Fibroblast of upper back skin (primary cell): ENCODE results near the gene LY9.
A peak's percentile ranks its signal among the peaks of the same experiment; 100 is the strongest.

Experiments used
- DNase-seq: peaks from one replicate; pipeline ENCODE4 v3.0.0-alpha.2; 2013

LY9 gene, protein sequence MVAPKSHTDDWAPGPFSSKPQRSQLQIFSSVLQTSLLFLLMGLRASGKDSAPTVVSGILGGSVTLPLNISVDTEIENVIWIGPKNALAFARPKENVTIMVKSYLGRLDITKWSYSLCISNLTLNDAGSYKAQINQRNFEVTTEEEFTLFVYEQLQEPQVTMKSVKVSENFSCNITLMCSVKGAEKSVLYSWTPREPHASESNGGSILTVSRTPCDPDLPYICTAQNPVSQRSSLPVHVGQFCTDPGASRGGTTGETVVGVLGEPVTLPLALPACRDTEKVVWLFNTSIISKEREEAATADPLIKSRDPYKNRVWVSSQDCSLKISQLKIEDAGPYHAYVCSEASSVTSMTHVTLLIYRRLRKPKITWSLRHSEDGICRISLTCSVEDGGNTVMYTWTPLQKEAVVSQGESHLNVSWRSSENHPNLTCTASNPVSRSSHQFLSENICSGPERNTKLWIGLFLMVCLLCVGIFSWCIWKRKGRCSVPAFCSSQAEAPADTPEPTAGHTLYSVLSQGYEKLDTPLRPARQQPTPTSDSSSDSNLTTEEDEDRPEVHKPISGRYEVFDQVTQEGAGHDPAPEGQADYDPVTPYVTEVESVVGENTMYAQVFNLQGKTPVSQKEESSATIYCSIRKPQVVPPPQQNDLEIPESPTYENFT

GRCh38 chr1:160795951-160796383 is at the start of gene LY9:
TSS of gene LY9 (plus strand) at chr1:160796174. CDS start at chr1:160796188, 14 bp downstream.
- no peak for DNase-seq

DNA sequence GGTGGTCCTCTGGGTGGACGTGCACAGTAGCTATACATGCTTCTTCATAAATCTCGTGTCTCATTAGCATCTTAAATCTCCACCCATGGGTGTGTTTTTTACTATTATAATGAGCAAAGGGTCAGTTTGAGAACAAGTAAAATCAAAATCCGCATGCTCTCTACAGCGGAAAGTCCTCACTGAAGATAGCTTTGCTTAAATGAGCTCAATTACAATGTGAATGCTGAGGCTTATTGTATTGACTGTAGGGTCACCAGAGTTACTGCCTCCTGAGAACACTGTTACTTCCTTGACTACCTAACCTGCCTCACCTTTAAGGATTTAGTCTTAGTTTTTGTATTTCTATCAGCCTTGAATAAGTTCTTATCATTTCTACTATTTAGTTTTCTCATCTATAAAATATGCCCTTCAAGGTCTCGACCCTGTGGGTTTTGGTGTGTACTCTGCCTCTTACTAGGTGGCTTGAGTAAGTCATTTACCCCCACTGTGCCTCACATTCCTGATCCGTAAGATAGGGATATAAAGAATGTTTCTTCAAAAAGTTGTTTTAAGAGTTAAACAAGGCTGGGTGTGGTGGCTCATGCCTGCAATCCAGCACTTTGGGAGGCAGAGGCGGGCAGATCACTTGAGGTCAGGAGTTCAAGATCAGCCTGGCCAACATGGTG is 49.0 kb upstream of the LY9 start:
- DNase-seq, result no peak

DNA sequence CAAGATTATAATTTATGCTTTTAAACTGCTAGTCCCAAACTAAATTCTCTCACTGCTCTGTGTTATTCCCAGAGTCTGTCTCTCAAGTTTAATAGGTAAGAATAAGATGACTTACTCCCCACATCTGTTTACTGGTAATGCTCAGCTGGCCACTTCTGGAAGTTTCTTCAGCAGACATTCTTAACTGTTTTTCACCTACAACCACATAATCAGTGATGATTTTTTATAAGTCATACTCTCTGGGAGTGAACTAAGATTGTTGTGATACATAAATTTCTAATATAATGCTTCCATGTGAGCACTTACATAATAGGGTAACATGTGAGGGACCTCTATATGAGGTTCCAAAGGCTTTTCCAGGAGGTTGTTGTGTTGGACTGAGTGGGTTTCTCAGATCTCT is 48.3 kb upstream of the LY9 start:
- no peak for DNase-seq

DNA sequence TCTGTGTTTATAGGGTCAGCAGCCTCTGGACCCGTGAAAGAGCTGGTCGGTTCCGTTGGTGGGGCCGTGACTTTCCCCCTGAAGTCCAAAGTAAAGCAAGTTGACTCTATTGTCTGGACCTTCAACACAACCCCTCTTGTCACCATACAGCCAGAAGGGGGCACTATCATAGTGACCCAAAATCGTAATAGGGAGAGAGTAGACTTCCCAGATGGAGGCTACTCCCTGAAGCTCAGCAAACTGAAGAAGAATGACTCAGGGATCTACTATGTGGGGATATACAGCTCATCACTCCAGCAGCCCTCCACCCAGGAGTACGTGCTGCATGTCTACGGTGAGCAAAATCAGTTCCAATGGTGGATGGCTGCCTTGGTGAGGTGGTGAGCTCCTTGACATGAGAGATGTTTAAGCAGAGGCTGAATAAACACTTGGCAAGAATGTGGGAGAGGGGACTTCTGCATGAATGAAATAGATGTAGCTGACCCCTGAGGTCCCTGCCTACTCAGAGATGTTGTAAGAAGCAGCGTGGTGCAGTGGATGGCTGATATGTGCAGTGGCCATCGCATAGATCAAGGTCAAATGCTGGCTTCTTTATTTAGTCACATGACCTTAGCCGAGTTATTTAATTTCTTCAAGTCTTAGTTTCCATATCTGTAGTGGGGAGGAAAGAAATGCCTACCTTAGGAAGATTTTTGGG is 47.6 kb upstream of the LY9 start:
- DNase-seq, result no peak

DNA sequence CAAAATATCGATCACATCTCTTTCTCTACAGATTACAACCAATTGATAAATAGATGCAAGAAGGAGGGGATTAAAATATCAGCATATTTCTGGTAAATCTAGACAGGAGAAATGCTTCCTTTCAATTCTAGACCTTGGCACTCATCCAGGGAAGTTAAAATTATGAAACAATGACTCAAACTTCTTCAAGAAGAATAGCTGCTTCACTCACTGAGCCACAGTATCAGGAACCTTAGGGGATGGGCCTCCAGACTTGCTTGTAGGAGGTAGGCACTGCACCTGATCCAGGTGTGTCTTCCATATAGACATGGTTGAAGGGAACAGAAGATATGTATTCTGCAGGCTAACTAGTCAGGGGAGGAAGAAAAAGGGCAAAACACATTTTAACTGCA is 47.1 kb upstream of the LY9 start:
- peak; percentile 5 for DNase-seq

GRCh38 chr1:160750608-160751007 is 45.4 kb upstream of the LY9 start:
- no peak for DNase-seq

GRCh38 chr1:160752406-160752805 is 43.6 kb upstream of the LY9 start:
- no peak for DNase-seq

- DNase-seq, result no peak
Measured at GRCh38 chr1:160752924-160753323, 43.0 kb upstream of the LY9 start.

DNA sequence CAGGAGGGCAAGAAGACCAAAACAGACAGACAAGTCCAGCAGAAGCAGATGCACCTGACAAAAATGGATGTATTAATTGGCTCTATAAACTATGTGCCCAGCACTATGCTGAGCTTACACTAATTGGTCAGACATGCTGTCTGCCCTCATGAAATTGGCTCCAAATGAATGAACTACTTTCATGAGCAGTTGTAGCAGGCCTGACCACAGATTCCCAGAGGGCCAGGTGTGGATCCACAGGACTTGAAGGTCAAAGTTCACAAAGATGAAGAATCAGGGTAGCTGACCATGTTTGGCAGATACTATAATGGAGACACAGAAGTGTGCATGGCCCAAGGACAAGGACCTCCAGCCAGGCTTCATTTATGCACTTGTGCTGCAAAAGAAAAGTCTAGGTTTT is 42.4 kb upstream of the LY9 start:
- no peak for DNase-seq

GRCh38 chr1:160755461-160755860 is 40.5 kb upstream of the LY9 start:
- no peak for DNase-seq

- no peak for DNase-seq
Measured at GRCh38 chr1:160755911-160756848, 39.8 kb upstream of the LY9 start.

DNA sequence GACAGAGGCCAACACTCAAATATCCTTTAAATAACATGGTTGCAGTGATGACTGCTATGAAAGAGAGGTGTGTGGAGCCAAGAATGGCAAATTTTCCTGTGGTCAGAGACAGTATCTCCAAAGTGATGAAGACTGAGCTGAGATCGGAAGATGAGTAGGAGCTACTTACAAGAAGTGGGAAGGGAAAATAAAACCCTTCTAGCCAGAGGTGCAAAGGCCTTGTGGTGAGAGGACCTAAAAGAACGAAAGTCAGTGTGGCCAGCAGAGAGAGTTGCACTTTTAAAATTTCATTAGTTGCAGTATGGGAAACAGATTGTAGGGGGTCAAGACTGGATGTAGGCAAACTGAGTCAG is 39.1 kb upstream of the LY9 start:
- DNase-seq, result no peak

DNA sequence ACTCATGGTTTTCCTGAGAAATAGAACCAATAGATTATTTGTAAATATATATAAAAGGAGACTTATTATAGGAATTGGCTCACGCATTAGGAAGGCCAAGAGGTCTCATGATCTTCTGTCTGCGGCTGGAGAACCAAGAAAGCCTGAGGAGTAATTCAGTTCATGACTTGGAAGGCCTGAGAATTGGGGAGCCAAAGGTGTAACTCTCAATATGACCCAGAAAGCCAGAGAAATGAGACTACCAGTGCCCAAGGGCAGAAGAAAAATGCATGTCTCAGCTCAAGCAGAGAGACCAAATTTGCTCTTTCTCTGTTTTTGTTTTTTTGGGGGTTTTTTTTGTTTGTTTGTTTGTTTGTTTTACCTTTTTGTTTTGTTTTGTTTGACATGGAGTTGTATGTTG is 37.5 kb upstream of the LY9 start:
- DNase-seq, result no peak

- no peak for DNase-seq
Measured at GRCh38 chr1:160759740-160760139, 36.2 kb upstream of the LY9 start.

GRCh38 chr1:160761046-160761445 is 34.9 kb upstream of the LY9 start:
- no peak for DNase-seq

- DNase-seq, result no peak
Measured at GRCh38 chr1:160761886-160762285, 34.1 kb upstream of the LY9 start.

GRCh38 chr1:160763993-160764392 is 32.0 kb upstream of the LY9 start:
- no peak for DNase-seq

DNA sequence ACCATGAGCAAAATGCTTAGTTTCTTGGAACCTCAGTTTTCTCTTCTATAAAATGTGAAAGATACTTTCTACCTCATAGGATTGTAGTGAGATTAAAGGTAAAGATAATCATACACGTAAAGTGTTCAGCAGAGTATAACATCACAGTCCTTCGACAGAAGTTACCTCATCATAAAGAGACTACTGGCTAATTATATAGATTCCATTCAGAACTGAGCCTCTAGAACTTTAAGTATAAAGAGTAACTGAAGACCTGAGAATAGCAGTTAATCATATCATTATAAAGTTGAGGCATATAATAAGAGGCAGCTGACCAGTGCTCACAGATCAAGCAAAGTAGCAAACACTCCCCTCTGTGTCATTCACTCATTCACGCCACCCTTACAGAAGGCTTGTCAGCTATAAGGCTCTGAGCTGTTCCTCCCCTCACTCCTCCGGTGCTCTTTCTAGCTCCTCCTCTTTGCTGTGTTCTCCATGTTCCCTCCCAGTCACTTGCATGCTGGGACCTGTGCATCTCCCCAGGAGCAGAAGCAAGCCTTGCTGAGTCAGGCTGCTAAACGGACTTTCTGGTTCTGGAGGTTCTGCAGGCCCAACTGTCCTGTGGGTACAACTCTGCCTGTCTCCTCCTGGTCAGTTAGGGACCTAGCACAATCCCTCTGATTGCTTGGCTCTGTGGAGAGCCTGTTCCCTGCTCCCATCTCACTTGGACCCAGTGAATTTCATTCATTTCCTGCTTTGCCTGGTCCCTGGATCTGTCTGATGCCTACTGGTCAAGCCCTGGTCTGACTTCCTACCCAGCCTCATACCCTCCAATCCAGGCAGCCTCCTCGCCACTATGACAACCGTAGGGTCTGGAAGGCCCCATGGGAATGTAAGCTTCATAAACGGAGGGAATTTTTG is 28.3 kb upstream of the LY9 start:
- DNase-seq, result no peak

DNA sequence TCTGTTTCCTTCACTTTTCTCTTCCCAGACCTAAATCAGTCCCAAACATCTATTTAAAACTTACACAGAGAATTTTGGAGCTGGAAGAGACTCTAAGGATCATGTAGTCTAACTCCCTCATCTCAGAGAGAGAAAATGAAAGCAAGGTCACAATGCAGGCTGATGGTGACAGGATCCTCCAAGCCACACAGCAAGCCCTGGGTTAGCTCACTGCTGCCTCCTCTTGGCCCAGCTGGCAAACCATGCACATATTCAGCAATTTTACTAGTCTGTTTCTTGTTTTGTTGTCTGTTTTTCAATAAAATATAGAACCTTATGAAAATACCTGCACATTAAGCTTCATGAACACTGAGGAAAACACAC is 27.7 kb upstream of the LY9 start:
- no peak for DNase-seq

DNA sequence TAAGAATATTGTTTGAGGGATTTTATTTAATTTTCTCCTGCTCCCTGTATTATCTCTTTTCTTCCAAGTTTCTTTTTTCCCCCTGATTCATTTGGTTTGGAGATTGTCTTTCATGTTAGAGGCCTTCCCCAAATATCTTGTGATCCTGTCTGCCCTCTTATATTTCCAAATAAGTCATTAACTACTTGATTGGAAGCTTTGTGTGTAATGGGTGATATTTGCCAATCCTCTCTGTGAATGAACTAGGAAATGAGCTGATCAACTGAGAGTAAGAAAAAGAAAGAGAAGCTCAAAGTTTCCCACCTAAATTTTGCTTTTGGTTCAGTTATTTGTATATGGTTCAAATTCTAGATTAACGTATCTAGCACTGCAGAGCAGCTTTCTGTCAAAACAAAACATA is 23.6 kb upstream of the LY9 start:
- DNase-seq, result no peak

GRCh38 chr1:160773093-160773492 is 22.9 kb upstream of the LY9 start:
- no peak for DNase-seq
